ENCODE measurements around the gene CCDC170. TPM values are rescaled to one million over a fixed set of nuclear protein-coding genes. Genes with fewer than 3 reads are reported as not detected.

Gene CCDC170
- total and polyA plus RNA-seq, 9 of the 15 experiments (the other 6 are each of a cell fraction or from before 2014, with no cell fraction given) = 0.01 to 0.18 (median 0.05) TPM; not detected in 6

DNA sequence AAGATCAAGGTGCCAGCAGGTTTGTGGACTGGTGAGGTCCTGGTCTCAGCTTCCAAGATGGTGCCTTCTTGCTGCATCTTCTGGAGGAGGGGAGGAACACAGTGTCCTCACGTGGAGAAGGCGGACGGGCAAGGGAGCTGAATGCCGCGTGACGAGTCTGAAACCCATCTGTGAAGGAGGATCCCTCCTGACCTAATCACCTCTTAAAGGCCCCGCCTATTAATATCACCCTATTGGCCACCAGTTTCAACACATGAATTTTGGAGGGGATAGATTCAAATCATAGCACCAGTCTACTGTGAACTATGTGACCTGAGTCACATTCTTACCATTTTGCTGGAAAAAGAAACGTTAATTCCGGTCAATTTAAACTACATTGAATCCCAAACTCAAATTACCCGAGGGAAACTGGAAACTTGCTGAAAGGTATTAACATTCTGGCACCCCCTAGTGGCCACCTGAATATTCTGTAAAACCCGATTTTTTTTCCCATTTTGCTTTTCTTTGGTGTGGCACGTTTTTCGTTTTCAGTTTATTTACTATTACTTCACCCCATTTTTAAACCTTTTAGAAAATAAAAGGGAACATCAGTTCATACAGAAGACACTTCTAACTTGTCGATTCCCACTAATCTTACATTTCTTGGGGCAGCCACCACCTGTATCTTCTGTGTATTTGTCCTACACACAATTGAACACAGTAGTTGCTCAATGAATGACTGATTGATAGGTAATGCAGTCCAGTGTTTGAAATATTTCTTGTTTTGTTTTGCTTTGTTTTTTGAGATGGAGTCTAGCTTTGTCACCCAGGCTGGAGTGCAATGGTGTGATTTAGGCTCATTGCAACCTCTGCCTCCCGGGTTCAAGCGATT is 17.9 kb upstream of the CCDC170 start (continued):
- TF ChIP-seq LCOR (CRISPR knock-in tag; IDR thresholded peaks at IDR 0.05) = no peak

DNA sequence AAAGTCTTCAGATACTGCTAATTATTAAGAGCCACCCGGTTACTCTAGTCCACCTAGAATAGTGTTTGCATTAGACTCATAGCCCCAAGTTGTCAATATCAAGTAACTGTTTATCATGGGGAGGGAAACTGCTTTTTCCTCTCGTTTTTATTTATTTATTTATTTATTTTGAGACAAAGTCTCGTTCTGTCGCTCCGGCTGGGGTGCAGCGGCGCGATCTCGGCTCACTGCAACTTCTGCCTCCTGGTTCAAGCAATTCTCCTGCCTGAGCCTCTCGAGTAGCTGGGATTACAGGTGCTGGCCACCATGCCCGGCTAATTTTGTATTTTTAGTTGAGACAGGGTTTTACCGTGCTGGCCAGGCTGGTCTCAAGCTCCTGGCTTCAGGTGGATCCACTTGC is 16.1 kb upstream of the CCDC170 start:
- ChIA-PET CTCF (ENCODE audit: low intra/inter-chr PET ratio) (no interaction called here), POLR2A (no interaction called here)
- H3K9ac ChIP-seq (ENCODE audit: insufficient read depth in 1 of 2, low read depth in 2 of 2, low read length in 2 of 2) = no peak overlapping the region
- peaks cover 0 to 9% of the 10 kb centered on the region in 2 experiments; a peak in 2 of 5 replicates for H3K27me3 ChIP-seq (ENCODE audit: control insufficient read depth in 2 of 2, insufficient read depth in 2 of 2, low read length in 2 of 2)
- no peaks in the 10 kb centered on the region for H4K20me1 ChIP-seq (replicated peaks; ENCODE audit: control insufficient read depth, insufficient read depth, low read length)
- H3K9me3 ChIP-seq (replicated peaks; ENCODE audit: control insufficient read depth, insufficient read depth, low read depth, low read length) = no peaks in the 10 kb centered on the region
- no TSS peak for BruUV-seq (replicated peaks)
- FAIRE-seq = no peak
- no peak for ATAC-seq
- no peaks in the 10 kb centered on the region for H3K79me2 ChIP-seq (ENCODE audit: control insufficient read depth, insufficient read depth, low read length)
- no peaks in the 10 kb centered on the region for H3K9me1 ChIP-seq (ENCODE audit: control insufficient read depth, insufficient read depth, low read length)
- in situ Hi-C loops (cut with MboI) = no loop called here
- no peak overlapping the region for H3K4me2 ChIP-seq (ENCODE audit: insufficient read depth, low read length)
- H2AFZ ChIP-seq (ENCODE audit: low read depth, low read length) = no peak overlapping the region
- WGBS (ENCODE audit: insufficient coverage, low coverage, missing lambda C conversion rate) = 61% methylated on average over 12 of the region's 12 CpGs
- no peak for DNase-seq (ENCODE audit: extremely low read depth in 1 of 4, low spot score in 3 of 4)
- intact Hi-C loops (cut with micrococcal nuclease) = loop anchor here (2.0 to 5.0 kb wide), 4 partner anchors 35 to 140 kb away; no protein-coding TSS in a partner anchor
- no peak overlapping the region for H3K4me3 ChIP-seq
- peaks cover 0 to 5% of the 10 kb centered on the region in 2 experiments; a peak in 1 of 5 replicates for H3K4me1 ChIP-seq (replicated peaks in 1 of 2; ENCODE audit: control insufficient read depth in 2 of 2, insufficient read depth in 2 of 2, low read length in 2 of 2)
- H3K27ac ChIP-seq (ENCODE audit: extremely low read depth, low read depth, low read length) = no peak overlapping the region
- TF ChIP-seq, protein P1, sequence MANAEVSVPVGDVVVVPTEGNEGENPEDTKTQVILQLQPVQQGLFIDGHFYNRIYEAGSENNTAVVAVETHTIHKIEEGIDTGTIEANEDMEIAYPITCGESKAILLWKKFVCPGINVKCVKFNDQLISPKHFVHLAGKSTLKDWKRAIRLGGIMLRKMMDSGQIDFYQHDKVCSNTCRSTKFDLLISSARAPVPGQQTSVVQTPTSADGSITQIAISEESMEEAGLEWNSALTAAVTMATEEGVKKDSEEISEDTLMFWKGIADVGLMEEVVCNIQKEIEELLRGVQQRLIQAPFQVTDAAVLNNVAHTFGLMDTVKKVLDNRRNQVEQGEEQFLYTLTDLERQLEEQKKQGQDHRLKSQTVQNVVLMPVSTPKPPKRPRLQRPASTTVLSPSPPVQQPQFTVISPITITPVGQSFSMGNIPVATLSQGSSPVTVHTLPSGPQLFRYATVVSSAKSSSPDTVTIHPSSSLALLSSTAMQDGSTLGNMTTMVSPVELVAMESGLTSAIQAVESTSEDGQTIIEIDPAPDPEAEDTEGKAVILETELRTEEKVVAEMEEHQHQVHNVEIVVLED (CRISPR knock-in tag; IDR thresholded peaks at IDR 0.05) = no peak
- no peaks in the 10 kb centered on the region for H3K36me3 ChIP-seq (ENCODE audit: control insufficient read depth, insufficient read depth, low read length)
